Endothelial cell of umbilical vein (primary cell): Measurements from ENCODE around the gene SSTR3. TPM values are rescaled to one million over a fixed set of nuclear protein-coding genes. Genes with fewer than 3 reads are reported as not detected.

Experiments
- BruUV-seq: library from RNA; stranded (reverse); fragments of 400-500 nt; replicated peaks from 2 replicates; lab custom pipeline; 2021; lab: Mats Ljungman, UMichigan
- CTCF ChIA-PET: fragments of 300-600, 350-600 bp; sonication (Branson Sonifier 250); formaldehyde crosslinking; loops from one replicate; lab custom pipeline; 2021; ENCODE audit warnings: antibody characterized with exemption, inconsistent platforms; lab: Charles Lee
- POLR2A ChIA-PET: fragments of 300-600, 350-600 bp; sonication (Branson Sonifier 250); formaldehyde crosslinking; loops from one replicate; lab custom pipeline; 2021; ENCODE audit warnings: antibody characterized with exemption, inconsistent platforms; lab: Charles Lee
- DNase-seq: peaks from one replicate; pipeline ENCODE4 v3.0.0-alpha.2; 2011; ENCODE audit warnings: low read depth, low spot score
- FAIRE-seq: peaks from 2 replicates; lab custom pipeline; 2011; peaks lifted over from hg19 to GRCh38; lab: Jason Lieb, UNC
- H2AFZ ChIP-seq: 2 replicates; pipeline ENCODE4 v1.6.0; 2012; ENCODE audit warnings: low read depth, low read length, control low read depth, inconsistent platforms
- H3K27ac ChIP-seq: 2 replicates; pipeline ENCODE4 v1.5.1; 2011; ENCODE audit warnings: low read depth, mild to moderate bottlenecking, control low read depth, low read length, moderate library complexity; ENCODE audit not compliant: insufficient read depth
- H3K27me3 ChIP-seq, 2 experiments: 2 replicates each; pipeline versions ENCODE4 v1.6.0 to v1.6.1; 2011; ENCODE audit warnings: low read length in 2 of 2, mixed read lengths in 1 of 2; ENCODE audit not compliant: control insufficient read depth in 2 of 2, insufficient read depth in 2 of 2
- H3K36me3 ChIP-seq, 2 experiments: 2 replicates in 1 of 2; 3 replicates in 1 of 2; pipeline ENCODE4 v1.5.1; 2011; ENCODE audit warnings: low read length in 2 of 2, mild to moderate bottlenecking in 1 of 2, moderate library complexity in 1 of 2; ENCODE audit not compliant: control insufficient read depth in 2 of 2, insufficient read depth in 2 of 2; ENCODE audit errors: extremely low read depth in 1 of 2
- H3K4me1 ChIP-seq: 3 replicates; pipeline ENCODE4 v1.5.1; 2011; ENCODE audit warnings: mild to moderate bottlenecking, low read length; ENCODE audit not compliant: control insufficient read depth, insufficient read depth; ENCODE audit errors: extremely low read depth
- H3K4me2 ChIP-seq: 2 replicates; pipeline ENCODE4 v1.6.1; 2011; ENCODE audit warnings: low read length, control low read depth, mixed read lengths; ENCODE audit not compliant: insufficient read depth
- H3K4me3 ChIP-seq, 3 experiments: fragments of 200-600 bp in 1 of 3; sonication (generic), shearing (Covaris generic) in 1 of 3; replicated peaks in 1 of 3; 2 replicates each; pipeline ENCODE4 v1.5.1; 2011 to 2016; ENCODE audit warnings: control low read depth in 3 of 3, low read length in 3 of 3, mild to moderate bottlenecking in 2 of 3, inconsistent platforms in 1 of 3, low read depth in 1 of 3, moderate library complexity in 1 of 3; ENCODE audit not compliant: insufficient read depth in 1 of 3
- H3K79me2 ChIP-seq: 2 replicates; pipeline ENCODE4 v1.6.0; 2012; ENCODE audit warnings: low read length, inconsistent platforms; ENCODE audit not compliant: control insufficient read depth, insufficient read depth
- H3K9ac ChIP-seq: replicated peaks from 2 replicates; pipeline ENCODE3; 2011; ENCODE audit warnings: low read length, control low read depth; ENCODE audit not compliant: insufficient read depth; ENCODE audit errors: extremely low read depth
- H3K9me1 ChIP-seq: replicated peaks from 3 replicates; pipeline ENCODE4 v1.6.0; 2011; ENCODE audit warnings: mild to moderate bottlenecking, low read length; ENCODE audit not compliant: control insufficient read depth, insufficient read depth; ENCODE audit errors: extremely low read depth
- H3K9me3 ChIP-seq: replicated peaks from 2 replicates; pipeline ENCODE4 v1.5.1; 2012; ENCODE audit warnings: low read length, inconsistent platforms; ENCODE audit not compliant: control insufficient read depth, insufficient read depth
- H4K20me1 ChIP-seq: replicated peaks from 2 replicates; pipeline ENCODE3; 2011; ENCODE audit warnings: mild to moderate bottlenecking, low read length; ENCODE audit not compliant: control insufficient read depth, insufficient read depth; ENCODE audit errors: extremely low read depth
- EZH2 ChIP-seq: IDR thresholded peaks from 2 replicates; pipeline ENCODE4 v1.6.1; 2012; ENCODE audit warnings: borderline replicate concordance, low read depth, mild to moderate bottlenecking, moderate library complexity, low read length, inconsistent platforms; ENCODE audit not compliant: severe bottlenecking
- FOS ChIP-seq: IDR thresholded peaks from 2 replicates; pipeline ENCODE4 v1.6.1; 2011; ENCODE audit warnings: mild to moderate bottlenecking, low read length, moderate library complexity, borderline replicate concordance; ENCODE audit not compliant: insufficient read depth
- GATA2 ChIP-seq: IDR thresholded peaks from 2 replicates; pipeline ENCODE4 v1.7.0; 2011; ENCODE audit warnings: low read depth, mild to moderate bottlenecking, moderate library complexity, mixed read lengths, low read length; ENCODE audit not compliant: insufficient read length, insufficient read depth
- JUN ChIP-seq: IDR thresholded peaks from 2 replicates; pipeline ENCODE4 v1.6.1; 2011; ENCODE audit warnings: borderline replicate concordance, low read depth; ENCODE audit not compliant: insufficient read length, insufficient read depth
- MYC ChIP-seq: IDR thresholded peaks from one replicate; pipeline ENCODE4 v1.6.1; 2011; ENCODE audit warnings: mild to moderate bottlenecking, low read depth, low read length
- POLR2A ChIP-seq: IDR thresholded peaks from 2 replicates; pipeline ENCODE4 v1.6.1; 2012; ENCODE audit warnings: low read depth, mild to moderate bottlenecking, control low read depth, low read length
- POLR2AphosphoS5 ChIP-seq: IDR thresholded peaks from 2 replicates; pipeline ENCODE4 v1.6.1; 2012; ENCODE audit warnings: low read depth, mild to moderate bottlenecking, control low read depth, low read length, moderate library complexity; ENCODE audit not compliant: insufficient read depth
- dilution Hi-C: fragments of 300-500 bp; cut with MboI; formaldehyde crosslinking; loops from one replicate; pipeline ENCODE4 v1.15.0; 2019; ENCODE audit warnings: low sequenced_read_pairs; ENCODE audit not compliant: extremely low pct_ligation_motif_present
- intact Hi-C: fragments of 100-400 bp; cut with micrococcal nuclease; formaldehyde crosslinking; loops from one replicate; pipeline ENCODE4 v1.10.0; 2022
- polyA plus RNA-seq, 4 experiments: library from polyadenylated mRNA; depleted of rRNA in 3 of 4; stranded (reverse) in 3 of 4; unstranded in 1 of 4; fragments of >200 nt; gene quantifications; 2 replicates each; pipeline versions ENCODE4 v1.2.1 to v1.2.3, GENCODE V29; 2011 to 2012; ENCODE audit warnings: missing spikeins in 1 of 4
- total RNA-seq: library from RNA; stranded (reverse); gene quantifications from 2 replicates; pipeline ENCODE4 v1.2.3, GENCODE V29; 2021
- TF ChIP-seq, protein P1 (sequence below): IDR thresholded peaks from 2 replicates; pipeline ENCODE4 v1.6.1; 2011; ENCODE audit not compliant: insufficient read depth, insufficient read length
- TF ChIP-seq, protein P2 (sequence below), 2 donors: IDR thresholded peaks; 1 replicate in 1 of 2; 2 replicates in 1 of 2; pipeline ENCODE4 v1.5.1; 2011; ENCODE audit warnings: low read length in 2 of 2, mild to moderate bottlenecking in 2 of 2, moderate library complexity in 2 of 2, control low read depth in 1 of 2, inconsistent platforms in 1 of 2, low read depth in 1 of 2; ENCODE audit not compliant: insufficient read depth in 1 of 2; ENCODE audit errors: extremely low read depth in 1 of 2

Gene SSTR3
- total and polyA plus RNA-seq, 2 donors (not counting 3 experiments of a cell fraction or from before 2014, with no cell fraction given) = not detected

DNA sequence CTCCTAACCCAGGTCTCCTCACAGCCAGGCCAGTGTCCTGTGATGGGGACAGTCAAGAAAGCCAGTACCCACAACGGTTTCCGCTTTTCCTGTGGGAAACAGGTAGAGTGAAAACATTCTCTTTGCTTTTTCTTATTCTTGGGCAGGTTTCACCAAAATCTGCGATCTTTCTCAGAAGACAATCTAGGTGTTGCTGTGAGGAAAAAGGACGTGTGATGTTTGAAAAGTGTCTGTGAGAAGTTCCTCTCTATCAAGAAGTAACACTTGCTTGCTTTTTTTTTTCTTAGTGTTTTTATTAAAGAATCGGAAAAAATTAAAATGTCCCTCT is 53.4 kb downstream of the SSTR3 start:
- Histone ChIP-seq H3K36me3 (no peaks in the 10 kb centered on the region), H3K79me2 (no peaks in the 10 kb centered on the region), H3K9me1 (no peaks in the 10 kb centered on the region), H3K4me2 (no peak overlapping the region), H3K9ac (no peak overlapping the region), H2AFZ (no peak overlapping the region), H3K4me1 (no peaks in the 10 kb centered on the region), H3K4me3 (no peak overlapping the region), H3K27me3 (no peaks in the 10 kb centered on the region), H3K9me3 (no peaks in the 10 kb centered on the region), H3K27ac (no peak overlapping the region), H4K20me1 (no peaks in the 10 kb centered on the region)
- BruUV-seq = no TSS peak
- POLR2A ChIA-PET = no interaction called here
- intact Hi-C loops (no loop called here), dilution Hi-C loops (no loop called here)
- TF ChIP-seq GATA2 = no peak
- TF ChIP-seq JUN = no peak
- TF ChIP-seq FOS = no peak
- no peak for TF ChIP-seq POLR2A
- TF ChIP-seq, protein P1, sequence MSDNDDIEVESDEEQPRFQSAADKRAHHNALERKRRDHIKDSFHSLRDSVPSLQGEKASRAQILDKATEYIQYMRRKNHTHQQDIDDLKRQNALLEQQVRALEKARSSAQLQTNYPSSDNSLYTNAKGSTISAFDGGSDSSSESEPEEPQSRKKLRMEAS = no peak
- TF ChIP-seq EZH2 = no peak
- TF ChIP-seq, protein P2, sequence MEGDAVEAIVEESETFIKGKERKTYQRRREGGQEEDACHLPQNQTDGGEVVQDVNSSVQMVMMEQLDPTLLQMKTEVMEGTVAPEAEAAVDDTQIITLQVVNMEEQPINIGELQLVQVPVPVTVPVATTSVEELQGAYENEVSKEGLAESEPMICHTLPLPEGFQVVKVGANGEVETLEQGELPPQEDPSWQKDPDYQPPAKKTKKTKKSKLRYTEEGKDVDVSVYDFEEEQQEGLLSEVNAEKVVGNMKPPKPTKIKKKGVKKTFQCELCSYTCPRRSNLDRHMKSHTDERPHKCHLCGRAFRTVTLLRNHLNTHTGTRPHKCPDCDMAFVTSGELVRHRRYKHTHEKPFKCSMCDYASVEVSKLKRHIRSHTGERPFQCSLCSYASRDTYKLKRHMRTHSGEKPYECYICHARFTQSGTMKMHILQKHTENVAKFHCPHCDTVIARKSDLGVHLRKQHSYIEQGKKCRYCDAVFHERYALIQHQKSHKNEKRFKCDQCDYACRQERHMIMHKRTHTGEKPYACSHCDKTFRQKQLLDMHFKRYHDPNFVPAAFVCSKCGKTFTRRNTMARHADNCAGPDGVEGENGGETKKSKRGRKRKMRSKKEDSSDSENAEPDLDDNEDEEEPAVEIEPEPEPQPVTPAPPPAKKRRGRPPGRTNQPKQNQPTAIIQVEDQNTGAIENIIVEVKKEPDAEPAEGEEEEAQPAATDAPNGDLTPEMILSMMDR (IDR thresholded peaks at IDR 0.05; ENCODE audit: extremely low read depth in 1 of 2, insufficient read depth in 1 of 2, low read depth in 1 of 2, low read length in 2 of 2) = no peak
- TF ChIP-seq POLR2AphosphoS5 = no peak
- TF ChIP-seq MYC = no peak
- no peak for FAIRE-seq
- DNase-seq = no peak
- CTCF ChIA-PET = no interaction called here
